Measurements from ENCODE around the gene ZC3H12A.

Gene ZC3H12A

GRCh38 chr1:37474046-37474696, at the start of gene ZC3H12A:
Gene ZC3H12A (plus strand): TSS chr1:37474580. CDS start chr1:37475497, 917 bp downstream.
- in situ Hi-C loops (cut with MboI; ENCODE audit: low sequenced_read_pairs), result no loop called here

DNA sequence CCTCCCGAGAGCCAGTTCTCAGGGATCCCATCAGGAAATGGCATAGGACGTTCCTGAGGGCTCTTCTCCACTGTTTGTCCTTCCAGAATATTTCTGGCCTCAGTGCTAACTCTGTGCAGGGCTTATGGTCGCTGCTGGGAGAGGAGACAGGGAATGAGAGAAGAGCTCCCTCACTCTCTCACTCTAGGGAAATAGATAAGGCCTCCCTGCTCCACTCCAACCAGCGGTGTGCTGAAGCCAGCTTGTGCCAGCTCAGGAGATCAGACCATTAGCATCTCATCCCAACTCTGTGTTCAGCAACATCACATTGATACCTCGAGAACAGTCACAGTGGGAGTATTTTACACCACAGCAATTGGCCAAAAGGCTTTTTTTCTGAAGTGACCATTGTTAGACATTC, 49.2 kb upstream of the ZC3H12A start:
- in situ Hi-C loops (cut with MboI; ENCODE audit: low sequenced_read_pairs), result no loop called here

DNA sequence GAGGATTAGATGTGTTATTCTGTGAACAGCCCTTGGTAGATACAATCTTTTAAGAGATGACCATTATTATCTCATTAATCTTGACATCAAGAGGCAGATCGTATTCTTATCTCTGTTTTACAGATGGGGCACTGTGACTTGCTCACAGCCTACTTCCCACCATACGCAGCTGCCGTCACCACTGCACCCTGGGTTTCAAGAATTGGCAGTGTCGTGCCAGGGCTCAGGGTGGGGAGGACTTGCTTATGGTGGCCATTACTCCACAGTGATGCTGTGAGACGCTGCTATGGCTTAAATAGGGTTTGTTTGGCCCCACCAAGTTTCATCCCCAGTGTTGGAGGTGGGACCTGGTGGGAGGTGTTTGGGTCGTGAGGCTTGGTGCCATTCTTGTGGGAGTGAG, 45.4 kb upstream of the ZC3H12A start:
- in situ Hi-C loops (cut with MboI; ENCODE audit: low sequenced_read_pairs), result no loop called here

DNA sequence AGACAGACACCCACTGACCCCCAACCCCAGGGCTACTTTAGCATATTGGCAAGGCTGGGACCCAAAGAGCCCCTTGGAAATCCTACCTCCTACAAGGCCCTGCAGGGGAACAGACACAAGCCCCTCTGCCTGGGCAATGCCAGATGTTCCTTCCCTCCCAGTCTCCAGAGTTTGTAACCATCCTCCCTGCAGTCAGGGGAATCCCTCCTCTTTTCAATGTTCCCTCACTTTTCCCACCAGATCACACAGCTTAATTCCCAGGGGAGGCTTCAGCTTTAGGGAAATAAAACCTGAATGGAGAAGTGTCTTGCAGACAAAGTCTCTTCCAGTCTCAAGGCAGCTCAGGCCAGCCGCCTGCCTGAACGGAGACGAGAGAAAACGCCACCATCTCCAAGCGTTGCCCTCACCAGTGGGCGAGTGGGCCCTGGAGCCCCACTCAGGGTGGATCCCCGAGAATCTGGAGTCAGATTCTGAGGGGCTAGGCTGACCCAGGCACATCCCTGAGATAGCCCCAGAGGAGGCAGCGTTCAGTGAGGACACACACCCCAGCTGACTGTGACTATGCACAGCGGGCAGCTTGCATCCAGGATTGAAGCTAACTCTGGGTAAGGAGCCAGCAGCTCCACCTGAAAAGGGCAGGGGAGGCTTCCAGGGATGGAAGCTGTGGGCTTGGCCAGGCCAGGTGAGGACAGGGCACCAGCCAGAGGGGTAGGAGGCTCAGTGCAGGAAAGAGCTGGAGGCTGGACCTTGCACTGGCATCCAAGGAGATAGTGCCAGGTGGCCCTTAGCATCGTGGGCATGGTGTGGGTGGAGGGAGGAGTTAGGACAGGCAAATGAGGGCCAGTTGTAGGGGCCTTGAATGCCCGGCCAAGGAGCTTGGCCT, 44.0 kb upstream of the ZC3H12A start:
- in situ Hi-C loops (cut with MboI; ENCODE audit: low sequenced_read_pairs), result no loop called here

GRCh38 chr1:37432716-37433115, 41.7 kb upstream of the ZC3H12A start:
- in situ Hi-C loops (cut with MboI; ENCODE audit: low sequenced_read_pairs), result no loop called here

DNA sequence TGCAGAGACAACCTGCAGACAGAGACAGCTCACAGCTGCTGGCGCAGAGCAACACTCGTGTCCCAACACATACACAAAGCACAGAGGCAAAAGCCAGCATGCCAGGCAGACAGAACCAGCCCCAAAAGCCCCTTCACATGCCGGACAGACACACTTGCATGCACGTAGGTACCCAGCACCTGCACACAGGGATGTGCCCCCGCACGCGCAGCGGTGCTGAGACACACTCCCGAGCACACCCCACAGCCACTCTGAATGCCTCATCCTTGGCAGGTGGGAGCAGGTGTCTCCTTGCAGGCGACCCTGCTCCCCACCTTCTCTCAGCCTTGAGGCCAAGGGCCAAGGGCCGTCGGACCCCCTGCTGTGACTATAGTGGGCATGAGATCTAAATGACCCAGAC, 41.2 kb upstream of the ZC3H12A start:
- in situ Hi-C loops (cut with MboI; ENCODE audit: low sequenced_read_pairs), result no loop called here

DNA sequence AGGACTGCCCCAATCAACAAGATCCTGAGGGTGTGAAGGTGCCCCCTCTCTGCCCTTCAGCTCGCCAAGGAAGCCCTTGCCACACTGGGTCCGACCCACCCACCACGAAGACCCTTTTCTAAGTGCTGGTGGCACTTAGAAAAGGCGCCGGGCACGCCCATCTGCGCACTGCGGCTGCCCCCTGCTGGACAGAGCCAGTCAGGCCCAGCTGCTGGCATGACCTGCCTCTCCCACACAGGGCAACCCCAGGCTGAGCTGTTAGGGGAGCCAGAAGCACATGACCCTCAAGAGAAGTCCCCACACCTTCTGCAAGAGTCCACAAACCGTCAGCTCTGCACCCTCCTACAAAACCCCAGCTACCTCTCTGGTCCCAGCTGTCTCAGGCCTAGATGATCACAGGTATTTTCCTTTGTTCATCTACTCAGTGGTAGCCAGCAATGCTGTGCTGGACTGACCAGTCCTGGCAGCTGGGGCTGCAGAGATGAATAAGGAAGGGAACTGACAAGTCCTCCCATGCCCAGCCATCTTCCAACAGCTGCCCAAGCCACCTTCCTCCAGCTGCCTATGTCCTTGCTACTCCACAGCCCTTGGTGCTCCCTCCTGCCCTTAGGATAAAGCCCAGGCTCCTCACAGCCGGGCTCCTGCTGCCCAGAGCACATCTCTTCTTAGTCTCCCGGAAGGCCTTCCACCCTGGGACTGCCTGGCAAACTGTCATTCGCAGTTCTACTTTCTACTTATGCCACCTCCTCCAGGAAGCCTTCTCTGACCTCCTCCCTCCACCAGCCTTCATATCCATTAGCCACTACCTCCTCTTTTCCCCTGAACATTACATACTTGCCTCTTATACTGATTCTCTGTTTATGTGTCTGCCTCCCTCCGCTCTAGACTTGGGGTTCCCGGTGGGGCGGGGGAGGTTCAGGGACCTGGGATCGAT, 39.8 kb upstream of the ZC3H12A start:
- in situ Hi-C loops (cut with MboI; ENCODE audit: low sequenced_read_pairs), result no loop called here

GRCh38 chr1:37437087-37437486, 37.3 kb upstream of the ZC3H12A start:
- in situ Hi-C loops (cut with MboI; ENCODE audit: low sequenced_read_pairs), result no loop called here

GRCh38 chr1:37438037-37438868, 36.1 kb upstream of the ZC3H12A start:
- in situ Hi-C loops (cut with MboI; ENCODE audit: low sequenced_read_pairs), result no loop called here

GRCh38 chr1:37438869-37439343, 35.5 kb upstream of the ZC3H12A start:
- in situ Hi-C loops (cut with MboI; ENCODE audit: low sequenced_read_pairs), result no loop called here

DNA sequence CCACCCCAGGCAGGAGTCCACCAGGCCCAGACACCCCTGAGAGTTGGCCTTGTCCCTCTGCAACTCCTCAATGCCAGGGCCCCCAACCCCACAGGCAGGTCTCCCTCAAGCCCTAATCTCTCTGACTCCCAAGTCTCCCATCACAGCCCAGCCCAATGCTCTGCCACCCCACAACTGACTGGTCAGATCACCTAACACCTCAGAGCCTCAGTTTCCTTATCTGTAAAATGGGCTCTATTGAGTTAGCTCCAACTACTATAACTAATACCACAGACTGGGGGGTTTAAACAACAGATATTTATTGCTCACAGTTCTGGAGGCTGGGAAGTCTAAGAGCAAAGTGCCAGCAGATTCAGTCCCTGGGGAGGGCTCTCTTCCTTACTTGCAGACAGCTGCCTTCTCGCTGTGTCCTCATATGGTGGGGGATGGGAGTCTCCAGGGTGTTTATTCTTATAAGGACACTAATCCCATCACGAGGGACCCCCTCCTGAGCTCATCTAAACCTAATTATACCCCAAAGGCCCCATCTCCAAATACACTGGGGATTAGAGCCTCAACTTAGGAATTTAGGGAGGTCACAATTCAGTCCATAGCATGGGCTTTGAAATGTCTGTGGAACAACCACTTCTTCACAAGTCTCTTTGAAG, 34.9 kb upstream of the ZC3H12A start:
- in situ Hi-C loops (cut with MboI; ENCODE audit: low sequenced_read_pairs), result no loop called here

GRCh38 chr1:37441490-37441889, 32.9 kb upstream of the ZC3H12A start:
- in situ Hi-C loops (cut with MboI; ENCODE audit: low sequenced_read_pairs), result no loop called here

- in situ Hi-C loops (cut with MboI; ENCODE audit: low sequenced_read_pairs), result no loop called here
Observed at GRCh38 chr1:37442139-37442538, 32.2 kb upstream of the ZC3H12A start.

DNA sequence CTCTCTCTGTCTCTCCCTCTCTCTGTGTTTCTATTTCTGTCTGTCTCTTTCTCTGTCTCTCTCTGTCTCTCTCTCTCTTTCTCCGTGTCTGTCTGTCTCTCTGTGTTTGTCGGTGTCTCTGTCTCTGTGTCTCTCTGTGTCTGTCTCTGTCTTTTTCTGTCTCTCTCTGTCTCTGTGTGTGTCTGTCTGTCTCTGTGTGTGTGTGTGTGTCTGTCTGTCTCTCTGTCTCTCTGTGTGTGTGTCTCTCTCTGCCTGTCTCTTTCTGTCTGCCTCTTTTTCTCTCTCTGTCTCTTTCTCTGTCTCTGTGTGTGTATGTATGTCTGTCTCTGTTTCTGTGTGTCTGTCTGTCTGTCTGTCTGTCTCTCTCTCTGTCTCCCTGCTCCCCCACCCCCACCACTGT, 31.7 kb upstream of the ZC3H12A start:
- in situ Hi-C loops (cut with MboI; ENCODE audit: low sequenced_read_pairs), result no loop called here

DNA sequence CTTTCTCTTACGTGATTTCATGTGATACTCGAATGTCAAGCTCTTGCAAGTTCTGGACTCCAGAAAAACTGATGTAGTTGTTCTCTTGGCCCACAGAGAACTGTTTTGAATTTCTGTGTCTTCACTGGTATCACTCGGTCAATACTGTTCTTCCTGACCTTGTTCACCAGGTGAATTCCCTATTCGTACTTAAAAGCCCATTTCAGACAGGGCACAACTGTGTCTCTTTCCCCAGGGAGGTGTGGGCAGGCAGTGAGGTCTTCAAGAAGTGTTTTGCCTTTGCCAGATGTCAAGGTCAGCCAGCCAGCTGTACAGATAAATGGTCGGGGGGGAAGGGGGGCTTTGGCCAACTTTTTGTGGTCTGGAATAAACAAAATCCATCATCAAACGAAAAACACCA, 27.5 kb upstream of the ZC3H12A start:
- in situ Hi-C loops (cut with MboI; ENCODE audit: low sequenced_read_pairs), result no loop called here

GRCh38 chr1:37448185-37448584, 26.2 kb upstream of the ZC3H12A start:
- in situ Hi-C loops (cut with MboI; ENCODE audit: low sequenced_read_pairs), result no loop called here

GRCh38 chr1:37448691-37449417, 25.5 kb upstream of the ZC3H12A start:
- in situ Hi-C loops (cut with MboI; ENCODE audit: low sequenced_read_pairs), result no loop called here

DNA sequence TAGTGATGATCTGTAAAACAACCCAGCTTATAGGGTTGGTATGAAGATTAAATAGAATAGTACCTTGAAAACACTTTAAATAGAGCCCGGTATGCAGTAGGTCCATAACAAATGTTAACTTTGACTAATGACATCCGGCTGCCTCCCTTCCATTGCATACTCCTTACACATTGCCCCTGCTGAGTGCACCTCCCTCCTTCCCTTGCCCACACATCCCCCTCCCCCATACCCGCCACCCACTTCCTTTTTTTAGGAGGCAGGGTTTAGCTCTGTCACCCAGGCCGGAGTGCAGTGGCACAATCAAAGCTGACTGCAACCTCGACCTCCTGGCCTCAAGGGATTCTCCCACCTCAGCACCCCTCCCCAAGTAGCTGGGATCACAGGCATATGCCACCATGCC, 24.4 kb upstream of the ZC3H12A start:
- in situ Hi-C loops (cut with MboI; ENCODE audit: low sequenced_read_pairs), result no loop called here

- in situ Hi-C loops (cut with MboI; ENCODE audit: low sequenced_read_pairs), result no loop called here
Observed at GRCh38 chr1:37452416-37452815, 22.0 kb upstream of the ZC3H12A start.

Data from HL-60/S4 treated with phorbol 12-myristate 13-acetate at 8.2 ng/mL for 4 days and 3 days (cell line).